CD4-positive, alpha-beta T cell (primary cell): Measurements from ENCODE around the gene PEF1. TPM values are rescaled to one million over a fixed set of nuclear protein-coding genes. Genes with fewer than 3 reads are reported as not detected.

Source experiments
- ATAC-seq: fragments of 200-7000 bp; cut with Tn5 transposase; one replicate; pipeline ENCODE4 v1.10.0; 2022; ENCODE audit warnings: mild to moderate bottlenecking; ENCODE audit not compliant: poor library complexity
- CTCF ChIA-PET: fragments of 350-600 bp; sonication (Branson Sonifier 250); formaldehyde crosslinking; loops from one replicate; lab custom pipeline; 2021; ENCODE audit warnings: antibody characterized with exemption, inconsistent platforms; lab: Charles Lee
- POLR2A ChIA-PET: fragments of 350-600 bp; sonication (Branson Sonifier 250); formaldehyde crosslinking; loops from one replicate; lab custom pipeline; 2021; ENCODE audit warnings: antibody characterized with exemption, inconsistent platforms; lab: Charles Lee
- DNase-seq, 14 experiments: peaks; one replicate each; pipeline ENCODE4 v3.0.0-alpha.2; 2013 to 2020; ENCODE audit warnings: mixed read lengths in 2 of 14
- H3K27ac ChIP-seq, 2 donors: one replicate each; pipeline versions ENCODE4 v1.5.1 to v1.7.0; 2013; ENCODE audit warnings: low read length in 2 of 2, low read depth in 1 of 2, mild to moderate bottlenecking in 1 of 2
- H3K27me3 ChIP-seq, 2 experiments: 1 replicate in 1 of 2; 2 replicates in 1 of 2; pipeline versions ENCODE4 v1.6.1 to v1.7.0; 2013; ENCODE audit warnings: low read length in 2 of 2, control low read depth in 1 of 2, mild to moderate bottlenecking in 1 of 2, moderate library complexity in 1 of 2; ENCODE audit not compliant: insufficient read depth in 2 of 2, control insufficient read depth in 1 of 2
- H3K36me3 ChIP-seq: one replicate; pipeline ENCODE4 v1.6.1; 2013; ENCODE audit warnings: low read length, control low read depth; ENCODE audit not compliant: insufficient read depth
- H3K4me1 ChIP-seq: one replicate; pipeline ENCODE4 v1.6.1; 2013; ENCODE audit warnings: low read length, control low read depth; ENCODE audit not compliant: insufficient read depth
- H3K4me3 ChIP-seq: one replicate; pipeline ENCODE4 v1.5.1; 2013; ENCODE audit warnings: mild to moderate bottlenecking, low read length, moderate library complexity
- H3K9me3 ChIP-seq, 2 experiments: 1 replicate in 1 of 2; 2 replicates in 1 of 2; pipeline versions ENCODE4 v1.6.1 to v1.7.0; 2013; ENCODE audit warnings: low read length in 2 of 2, mild to moderate bottlenecking in 2 of 2, control low read depth in 1 of 2, moderate library complexity in 1 of 2; ENCODE audit not compliant: control insufficient read depth in 1 of 2, insufficient read depth in 1 of 2
- H3K27ac Mint-ChIP-seq: one replicate; pipeline ENCODE4 v1.8.0; 2020; ENCODE audit warnings: mixed read lengths
- H3K27me3 Mint-ChIP-seq: one replicate; pipeline ENCODE4 v1.8.0; 2021; ENCODE audit warnings: mixed read lengths
- H3K36me3 Mint-ChIP-seq: one replicate; pipeline ENCODE4 v1.8.0; 2021; ENCODE audit warnings: low read depth, mixed read lengths
- H3K4me1 Mint-ChIP-seq: one replicate; pipeline ENCODE4 v1.8.0; 2021; ENCODE audit warnings: low read depth, mixed read lengths
- H3K4me3 Mint-ChIP-seq: one replicate; pipeline ENCODE4 v1.8.0; 2020; ENCODE audit warnings: mild to moderate bottlenecking, mixed read lengths
- H3K9me3 Mint-ChIP-seq: one replicate; pipeline ENCODE4 v1.8.0; 2020; ENCODE audit warnings: mixed read lengths
- intact Hi-C, 2 experiments: fragments of 100-400 bp; cut with DNase I in 1 of 2; cut with micrococcal nuclease in 1 of 2; formaldehyde crosslinking; loops; one replicate each; pipeline versions ENCODE4 v1.15.1 to v1.9.0; 2023 to 2025; cut with DNase I, micrococcal nuclease
- total RNA-seq, 174 experiments: library from RNA in 2 of 174; stranded (reverse) in 2 of 174; gene quantifications; one replicate each; pipeline ENCODE4 v1.2.3 and lab custom pipeline; 2021 to 2026
- TF ChIP-seq, protein P1 (sequence below): fragments of 200-600 bp; IDR thresholded peaks from one replicate; pipeline ENCODE4 v1.8.0; 2022; ENCODE audit warnings: antibody characterized with exemption, mild to moderate bottlenecking

PEF1 gene
- total RNA-seq, 2 experiments from 2014 or later = 42.3 to 45.9 TPM

DNA sequence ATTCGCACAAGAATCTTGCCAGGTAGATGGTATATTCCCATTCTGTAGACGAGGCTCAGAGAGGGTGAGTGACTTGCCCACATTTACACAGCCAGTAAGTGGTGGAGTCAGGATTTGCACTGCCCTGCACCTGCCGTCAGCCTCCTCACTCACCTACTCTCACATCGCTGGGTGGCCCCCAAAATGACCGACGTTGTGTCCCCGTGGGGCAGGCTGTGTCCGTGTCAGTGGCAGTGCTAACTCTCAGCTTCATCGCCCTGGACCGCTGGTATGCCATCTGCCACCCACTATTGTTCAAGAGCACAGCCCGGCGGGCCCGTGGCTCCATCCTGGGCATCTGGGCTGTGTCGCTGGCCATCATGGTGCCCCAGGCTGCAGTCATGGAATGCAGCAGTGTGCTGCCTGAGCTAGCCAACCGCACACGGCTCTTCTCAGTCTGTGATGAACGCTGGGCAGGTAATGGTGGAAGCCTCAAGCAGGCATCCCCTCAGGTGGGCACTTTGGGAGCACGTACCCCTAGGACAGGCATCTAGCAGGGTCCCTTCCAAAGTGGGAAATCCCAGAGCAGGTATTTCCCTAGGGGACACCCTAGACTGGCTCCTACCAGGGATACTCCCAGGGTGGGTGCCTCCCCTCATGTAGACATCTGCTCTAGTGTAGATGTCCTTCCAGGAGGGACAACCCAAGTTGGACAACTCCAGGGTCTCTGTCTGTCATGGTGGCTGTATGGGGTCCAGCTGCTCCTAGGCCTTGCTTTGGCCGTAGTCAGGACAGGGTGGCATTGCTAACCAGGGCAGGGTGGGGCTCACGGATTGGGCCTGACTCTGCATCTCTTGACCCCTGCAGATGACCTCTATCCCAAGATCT lies 23.8 kb downstream of the PEF1 start:
- no peak for DNase-seq

DNA sequence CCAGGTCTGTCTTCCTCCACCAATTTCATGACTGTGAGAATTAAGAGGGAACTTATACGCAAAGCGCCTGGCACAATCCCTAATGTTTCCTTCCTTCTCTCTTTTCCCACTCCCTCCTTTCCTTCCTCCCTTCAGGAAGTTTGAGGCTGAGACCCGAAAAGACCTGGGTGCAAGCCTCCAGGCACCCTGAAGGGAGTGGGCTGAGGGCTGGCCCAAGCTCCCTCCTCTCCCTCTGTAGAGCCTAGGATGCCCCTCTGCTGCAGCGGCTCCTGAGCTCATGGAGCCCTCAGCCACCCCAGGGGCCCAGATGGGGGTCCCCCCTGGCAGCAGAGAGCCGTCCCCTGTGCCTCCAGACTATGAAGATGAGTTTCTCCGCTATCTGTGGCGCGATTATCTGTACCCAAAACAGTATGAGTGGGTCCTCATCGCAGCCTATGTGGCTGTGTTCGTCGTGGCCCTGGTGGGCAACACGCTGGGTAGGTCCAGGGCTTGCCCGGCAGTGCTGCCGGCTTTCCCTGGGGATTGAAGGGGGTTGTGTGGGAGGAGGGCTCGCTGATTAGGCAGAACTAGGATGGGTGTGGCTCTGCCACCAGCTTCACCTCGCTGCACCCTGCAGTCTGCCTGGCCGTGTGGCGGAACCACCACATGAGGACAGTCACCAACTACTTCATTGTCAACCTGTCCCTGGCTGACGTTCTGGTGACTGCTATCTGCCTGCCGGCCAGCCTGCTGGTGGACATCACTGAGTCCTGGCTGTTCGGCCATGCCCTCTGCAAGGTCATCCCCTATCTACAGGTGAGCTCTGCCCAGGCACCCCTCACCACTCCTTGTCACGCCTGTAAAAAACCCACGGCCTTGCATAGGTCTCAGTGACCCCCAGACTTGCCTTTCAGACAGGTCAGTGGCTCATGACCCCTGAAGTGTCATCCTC lies 25.5 kb downstream of the PEF1 start:
- peaks cover 0 to 7% of the 10 kb centered on the region in 2 experiments for H3K9me3 ChIP-seq
- ChIA-PET CTCF (interaction anchor here (1.2 kb wide), 2 partner anchors 14 to 56 kb away, joined by 3 read pairs; no protein-coding TSS in a partner anchor), POLR2A (no interaction called here)
- Mint-ChIP-seq H3K4me3 (no peak overlapping the region), H3K27ac (no peak overlapping the region), H3K27me3 (peaks cover 50% of the 10 kb centered on the region), H3K4me1 (peaks cover 10% of the 10 kb centered on the region), H3K9me3 (no peaks in the 10 kb centered on the region), H3K36me3 (peaks cover 6% of the 10 kb centered on the region)
- TF ChIP-seq, protein P1, sequence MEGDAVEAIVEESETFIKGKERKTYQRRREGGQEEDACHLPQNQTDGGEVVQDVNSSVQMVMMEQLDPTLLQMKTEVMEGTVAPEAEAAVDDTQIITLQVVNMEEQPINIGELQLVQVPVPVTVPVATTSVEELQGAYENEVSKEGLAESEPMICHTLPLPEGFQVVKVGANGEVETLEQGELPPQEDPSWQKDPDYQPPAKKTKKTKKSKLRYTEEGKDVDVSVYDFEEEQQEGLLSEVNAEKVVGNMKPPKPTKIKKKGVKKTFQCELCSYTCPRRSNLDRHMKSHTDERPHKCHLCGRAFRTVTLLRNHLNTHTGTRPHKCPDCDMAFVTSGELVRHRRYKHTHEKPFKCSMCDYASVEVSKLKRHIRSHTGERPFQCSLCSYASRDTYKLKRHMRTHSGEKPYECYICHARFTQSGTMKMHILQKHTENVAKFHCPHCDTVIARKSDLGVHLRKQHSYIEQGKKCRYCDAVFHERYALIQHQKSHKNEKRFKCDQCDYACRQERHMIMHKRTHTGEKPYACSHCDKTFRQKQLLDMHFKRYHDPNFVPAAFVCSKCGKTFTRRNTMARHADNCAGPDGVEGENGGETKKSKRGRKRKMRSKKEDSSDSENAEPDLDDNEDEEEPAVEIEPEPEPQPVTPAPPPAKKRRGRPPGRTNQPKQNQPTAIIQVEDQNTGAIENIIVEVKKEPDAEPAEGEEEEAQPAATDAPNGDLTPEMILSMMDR = no peak
- no peaks in the 10 kb centered on the region for H3K36me3 ChIP-seq
- intact Hi-C loops = no loop called here
- ATAC-seq = no peak
- no peak overlapping the region for H3K4me3 ChIP-seq
- DNase-seq = no peak
- H3K27me3 ChIP-seq = peaks cover 25 to 34% of the 10 kb centered on the region in 2 experiments
- no peak overlapping the region for H3K27ac ChIP-seq
- H3K4me1 ChIP-seq = peaks cover 10% of the 10 kb centered on the region

More for the DNA sequence above, 23.8 kb downstream of the PEF1 start:
- H3K9me3 ChIP-seq = peaks cover 0 to 7% of the 10 kb centered on the region in 2 experiments
- ChIA-PET POLR2A (no interaction called here), CTCF (interaction anchor here (0.6 kb wide), 1 partner anchor 371 kb away, joined by 3 read pairs; no protein-coding TSS in a partner anchor)
- Mint-ChIP-seq H3K27me3 (peaks cover 41% of the 10 kb centered on the region), H3K4me3 (no peak overlapping the region), H3K4me1 (peaks cover 10% of the 10 kb centered on the region), H3K9me3 (no peaks in the 10 kb centered on the region), H3K36me3 (peaks cover 7% of the 10 kb centered on the region), H3K27ac (no peak overlapping the region)
- ATAC-seq = no peak
- H3K36me3 ChIP-seq = no peaks in the 10 kb centered on the region
- no peak overlapping the region for H3K27ac ChIP-seq
- peaks cover 25 to 34% of the 10 kb centered on the region in 2 experiments for H3K27me3 ChIP-seq
- TF ChIP-seq, protein P1 = no peak
- intact Hi-C loops = no loop called here
- peaks cover 10% of the 10 kb centered on the region for H3K4me1 ChIP-seq
- no peak overlapping the region for H3K4me3 ChIP-seq
